Measurements from ENCODE around the gene NCS1.

DNA sequence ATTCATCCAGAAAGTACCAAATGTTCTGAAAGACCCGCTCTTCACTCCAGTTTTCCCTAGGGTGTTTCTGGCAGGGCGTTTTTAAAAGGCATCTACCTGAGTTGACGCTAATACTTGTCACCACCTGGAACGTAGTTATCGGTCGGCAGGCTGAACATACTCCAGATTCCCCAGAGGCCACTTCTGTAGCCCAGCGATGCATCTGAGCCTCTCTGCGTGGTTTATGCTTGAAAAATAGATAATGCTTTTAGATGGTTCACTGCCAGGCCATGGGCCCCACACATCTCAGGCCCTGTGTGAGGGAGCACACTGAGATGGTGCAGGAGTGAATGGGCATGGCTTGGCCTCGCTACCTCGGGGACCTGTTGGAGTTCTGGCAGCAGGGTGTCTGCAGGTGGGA lies 33.0 kb upstream of the NCS1 start:
- TF ChIP-seq, protein P1, sequence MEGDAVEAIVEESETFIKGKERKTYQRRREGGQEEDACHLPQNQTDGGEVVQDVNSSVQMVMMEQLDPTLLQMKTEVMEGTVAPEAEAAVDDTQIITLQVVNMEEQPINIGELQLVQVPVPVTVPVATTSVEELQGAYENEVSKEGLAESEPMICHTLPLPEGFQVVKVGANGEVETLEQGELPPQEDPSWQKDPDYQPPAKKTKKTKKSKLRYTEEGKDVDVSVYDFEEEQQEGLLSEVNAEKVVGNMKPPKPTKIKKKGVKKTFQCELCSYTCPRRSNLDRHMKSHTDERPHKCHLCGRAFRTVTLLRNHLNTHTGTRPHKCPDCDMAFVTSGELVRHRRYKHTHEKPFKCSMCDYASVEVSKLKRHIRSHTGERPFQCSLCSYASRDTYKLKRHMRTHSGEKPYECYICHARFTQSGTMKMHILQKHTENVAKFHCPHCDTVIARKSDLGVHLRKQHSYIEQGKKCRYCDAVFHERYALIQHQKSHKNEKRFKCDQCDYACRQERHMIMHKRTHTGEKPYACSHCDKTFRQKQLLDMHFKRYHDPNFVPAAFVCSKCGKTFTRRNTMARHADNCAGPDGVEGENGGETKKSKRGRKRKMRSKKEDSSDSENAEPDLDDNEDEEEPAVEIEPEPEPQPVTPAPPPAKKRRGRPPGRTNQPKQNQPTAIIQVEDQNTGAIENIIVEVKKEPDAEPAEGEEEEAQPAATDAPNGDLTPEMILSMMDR (IDR thresholded peaks at IDR 0.05) = no peak
- TF ChIP-seq POLR2A (IDR thresholded peaks at IDR 0.05) (no peak), POLR2AphosphoS5 (IDR thresholded peaks at IDR 0.05) (no peak), EP300 (IDR thresholded peaks at IDR 0.05) (no peak)
